Endothelial cell of umbilical vein (primary cell): ENCODE measurements around the gene ALS2. TPM values are rescaled to one million over a fixed set of nuclear protein-coding genes. Genes with fewer than 3 reads are reported as not detected.

Experiments
- BruUV-seq: library from RNA; stranded (reverse); fragments of 400-500 nt; replicated peaks from 2 replicates; lab custom pipeline; 2021; lab: Mats Ljungman, UMichigan
- CTCF ChIA-PET: fragments of 300-600, 350-600 bp; sonication (Branson Sonifier 250); formaldehyde crosslinking; loops from one replicate; lab custom pipeline; 2021; ENCODE audit warnings: antibody characterized with exemption, inconsistent platforms; lab: Charles Lee
- POLR2A ChIA-PET: fragments of 300-600, 350-600 bp; sonication (Branson Sonifier 250); formaldehyde crosslinking; loops from one replicate; lab custom pipeline; 2021; ENCODE audit warnings: antibody characterized with exemption, inconsistent platforms; lab: Charles Lee
- DNase-seq: peaks from one replicate; pipeline ENCODE4 v3.0.0-alpha.2; 2011; ENCODE audit warnings: low read depth, low spot score
- FAIRE-seq: peaks from 2 replicates; lab custom pipeline; 2011; peaks lifted over from hg19 to GRCh38; lab: Jason Lieb, UNC
- H2AFZ ChIP-seq: 2 replicates; pipeline ENCODE4 v1.6.0; 2012; ENCODE audit warnings: low read depth, low read length, control low read depth, inconsistent platforms
- H3K27ac ChIP-seq: 2 replicates; pipeline ENCODE4 v1.5.1; 2011; ENCODE audit warnings: low read depth, mild to moderate bottlenecking, control low read depth, low read length, moderate library complexity; ENCODE audit not compliant: insufficient read depth
- H3K27me3 ChIP-seq, 2 experiments: 2 replicates each; pipeline versions ENCODE4 v1.6.0 to v1.6.1; 2011; ENCODE audit warnings: low read length in 2 of 2, mixed read lengths in 1 of 2; ENCODE audit not compliant: control insufficient read depth in 2 of 2, insufficient read depth in 2 of 2
- H3K36me3 ChIP-seq, 2 experiments: 2 replicates in 1 of 2; 3 replicates in 1 of 2; pipeline ENCODE4 v1.5.1; 2011; ENCODE audit warnings: low read length in 2 of 2, mild to moderate bottlenecking in 1 of 2, moderate library complexity in 1 of 2; ENCODE audit not compliant: control insufficient read depth in 2 of 2, insufficient read depth in 2 of 2; ENCODE audit errors: extremely low read depth in 1 of 2
- H3K4me1 ChIP-seq: 3 replicates; pipeline ENCODE4 v1.5.1; 2011; ENCODE audit warnings: mild to moderate bottlenecking, low read length; ENCODE audit not compliant: control insufficient read depth, insufficient read depth; ENCODE audit errors: extremely low read depth
- H3K4me2 ChIP-seq: 2 replicates; pipeline ENCODE4 v1.6.1; 2011; ENCODE audit warnings: low read length, control low read depth, mixed read lengths; ENCODE audit not compliant: insufficient read depth
- H3K4me3 ChIP-seq, 3 experiments: fragments of 200-600 bp in 1 of 3; sonication (generic), shearing (Covaris generic) in 1 of 3; replicated peaks in 1 of 3; 2 replicates each; pipeline ENCODE4 v1.5.1; 2011 to 2016; ENCODE audit warnings: control low read depth in 3 of 3, low read length in 3 of 3, mild to moderate bottlenecking in 2 of 3, inconsistent platforms in 1 of 3, low read depth in 1 of 3, moderate library complexity in 1 of 3; ENCODE audit not compliant: insufficient read depth in 1 of 3
- H3K79me2 ChIP-seq: 2 replicates; pipeline ENCODE4 v1.6.0; 2012; ENCODE audit warnings: low read length, inconsistent platforms; ENCODE audit not compliant: control insufficient read depth, insufficient read depth
- H3K9ac ChIP-seq: replicated peaks from 2 replicates; pipeline ENCODE3; 2011; ENCODE audit warnings: low read length, control low read depth; ENCODE audit not compliant: insufficient read depth; ENCODE audit errors: extremely low read depth
- H3K9me1 ChIP-seq: replicated peaks from 3 replicates; pipeline ENCODE4 v1.6.0; 2011; ENCODE audit warnings: mild to moderate bottlenecking, low read length; ENCODE audit not compliant: control insufficient read depth, insufficient read depth; ENCODE audit errors: extremely low read depth
- H3K9me3 ChIP-seq: replicated peaks from 2 replicates; pipeline ENCODE4 v1.5.1; 2012; ENCODE audit warnings: low read length, inconsistent platforms; ENCODE audit not compliant: control insufficient read depth, insufficient read depth
- H4K20me1 ChIP-seq: replicated peaks from 2 replicates; pipeline ENCODE3; 2011; ENCODE audit warnings: mild to moderate bottlenecking, low read length; ENCODE audit not compliant: control insufficient read depth, insufficient read depth; ENCODE audit errors: extremely low read depth
- CTCF ChIP-seq, 2 donors: IDR thresholded peaks; 1 replicate in 1 of 2; 2 replicates in 1 of 2; pipeline ENCODE4 v1.5.1; 2011; ENCODE audit warnings: low read length in 2 of 2, mild to moderate bottlenecking in 2 of 2, moderate library complexity in 2 of 2, control low read depth in 1 of 2, inconsistent platforms in 1 of 2, low read depth in 1 of 2; ENCODE audit not compliant: insufficient read depth in 1 of 2; ENCODE audit errors: extremely low read depth in 1 of 2
- EZH2 ChIP-seq: IDR thresholded peaks from 2 replicates; pipeline ENCODE4 v1.6.1; 2012; ENCODE audit warnings: borderline replicate concordance, low read depth, mild to moderate bottlenecking, moderate library complexity, low read length, inconsistent platforms; ENCODE audit not compliant: severe bottlenecking
- GATA2 ChIP-seq: IDR thresholded peaks from 2 replicates; pipeline ENCODE4 v1.7.0; 2011; ENCODE audit warnings: low read depth, mild to moderate bottlenecking, moderate library complexity, mixed read lengths, low read length; ENCODE audit not compliant: insufficient read length, insufficient read depth
- MAX ChIP-seq: IDR thresholded peaks from 2 replicates; pipeline ENCODE4 v1.6.1; 2011; ENCODE audit not compliant: insufficient read depth, insufficient read length
- MYC ChIP-seq: IDR thresholded peaks from one replicate; pipeline ENCODE4 v1.6.1; 2011; ENCODE audit warnings: mild to moderate bottlenecking, low read depth, low read length
- POLR2AphosphoS5 ChIP-seq: IDR thresholded peaks from 2 replicates; pipeline ENCODE4 v1.6.1; 2012; ENCODE audit warnings: low read depth, mild to moderate bottlenecking, control low read depth, low read length, moderate library complexity; ENCODE audit not compliant: insufficient read depth
- dilution Hi-C: fragments of 300-500 bp; cut with MboI; formaldehyde crosslinking; loops from one replicate; pipeline ENCODE4 v1.15.0; 2019; ENCODE audit warnings: low sequenced_read_pairs; ENCODE audit not compliant: extremely low pct_ligation_motif_present
- intact Hi-C: fragments of 100-400 bp; cut with micrococcal nuclease; formaldehyde crosslinking; loops from one replicate; pipeline ENCODE4 v1.10.0; 2022
- polyA plus RNA-seq, 4 experiments: library from polyadenylated mRNA; depleted of rRNA in 3 of 4; stranded (reverse) in 3 of 4; unstranded in 1 of 4; fragments of >200 nt; gene quantifications; 2 replicates each; pipeline versions ENCODE4 v1.2.1 to v1.2.3, GENCODE V29; 2011 to 2012; ENCODE audit warnings: missing spikeins in 1 of 4
- total RNA-seq: library from RNA; stranded (reverse); gene quantifications from 2 replicates; pipeline ENCODE4 v1.2.3, GENCODE V29; 2021

Gene ALS2
- total and polyA plus RNA-seq, 2 donors (not counting 3 experiments of a cell fraction or from before 2014, with no cell fraction given): 13.1 to 36.1 TPM

GRCh38 chr2:201746551-201746950 is 34.2 kb downstream of the ALS2 start:
- H3K4me1 ChIP-seq: peaks cover 5% of the 10 kb centered on the region
- intact Hi-C loops: no loop called here
- DNase-seq: no peak
- TF ChIP-seq MAX (no peak), CTCF (IDR thresholded peaks at IDR 0.05; ENCODE audit: extremely low read depth in 1 of 2, insufficient read depth in 1 of 2, low read depth in 1 of 2, low read length in 2 of 2) (no peak), GATA2 (no peak), POLR2AphosphoS5 (no peak), EZH2 (no peak), MYC (no peak)
- dilution Hi-C loops: no loop called here
- H3K9me1 ChIP-seq: no peaks in the 10 kb centered on the region
- H4K20me1 ChIP-seq: no peaks in the 10 kb centered on the region
- FAIRE-seq: no peak
- no peak overlapping the region for H3K9ac ChIP-seq
- no peak overlapping the region for H2AFZ ChIP-seq
- no peak overlapping the region for H3K4me3 ChIP-seq
- no peaks in the 10 kb centered on the region for H3K79me2 ChIP-seq
- no peak overlapping the region for H3K27ac ChIP-seq
- no peak overlapping the region for H3K4me2 ChIP-seq
- BruUV-seq: no TSS peak
- no peaks in the 10 kb centered on the region for H3K9me3 ChIP-seq
- peaks cover 0 to 18% of the 10 kb centered on the region in 2 experiments for H3K36me3 ChIP-seq
- ChIA-PET CTCF (no interaction called here), POLR2A (no interaction called here)
- no peaks in the 10 kb centered on the region for H3K27me3 ChIP-seq
